Smooth muscle cell (in vitro differentiated cells): ENCODE measurements around the gene HOXD13. TPM values are rescaled to one million over a fixed set of nuclear protein-coding genes. Genes with fewer than 3 reads are reported as not detected.
A peak's percentile ranks its signal among the peaks of the same experiment; 100 is the strongest.

Experiments used
- DNase-seq: peaks from one replicate; lab custom pipeline; 2025; ENCODE audit not compliant: unreplicated experiment; lab: John Stamatoyannopoulos, UW
- H2AFZ ChIP-seq: fragments of 200-600 bp; sonication (generic); 2 replicates; pipeline ENCODE4 v1.6.0; 2016; ENCODE audit warnings: antibody characterized with exemption, low read depth, mild to moderate bottlenecking
- H3F3A ChIP-seq: fragments of 200-600 bp; sonication (generic); 2 replicates; pipeline ENCODE4 v1.6.0; 2017; ENCODE audit warnings: antibody characterized with exemption, low read depth
- H3K27ac ChIP-seq: fragments of 200-600 bp; sonication (generic); 2 replicates; pipeline ENCODE4 v1.5.1; 2016; ENCODE audit warnings: low read depth, mild to moderate bottlenecking
- H3K27me3 ChIP-seq: fragments of 200-600 bp; sonication (generic); 2 replicates; pipeline ENCODE4 v1.6.1; 2016; ENCODE audit warnings: low read depth, mild to moderate bottlenecking
- H3K36me3 ChIP-seq: fragments of 200-600 bp; sonication (generic); 2 replicates; pipeline ENCODE4 v1.5.1; 2016; ENCODE audit warnings: low read depth
- H3K4me1 ChIP-seq: fragments of 200-600 bp; sonication (generic); 2 replicates; pipeline ENCODE4 v1.5.1; 2016; ENCODE audit warnings: low read depth
- H3K4me2 ChIP-seq: fragments of 200-600 bp; sonication (generic); 2 replicates; pipeline ENCODE4 v1.6.0; 2016; ENCODE audit warnings: mild to moderate bottlenecking
- H3K4me3 ChIP-seq: fragments of 200-600 bp; sonication (generic); 2 replicates; pipeline ENCODE4 v1.5.1; 2016; ENCODE audit warnings: mild to moderate bottlenecking
- H3K79me2 ChIP-seq: fragments of 200-600 bp; sonication (generic); 2 replicates; pipeline ENCODE4 v1.6.0; 2016; ENCODE audit warnings: low read depth, mild to moderate bottlenecking
- H3K9ac ChIP-seq: fragments of 200-600 bp; sonication (generic); 2 replicates; pipeline ENCODE4 v1.6.0; 2016; ENCODE audit warnings: low read depth
- H3K9me3 ChIP-seq: fragments of 200-600 bp; sonication (generic); replicated peaks from 2 replicates; pipeline ENCODE4 v1.5.1; 2016; ENCODE audit warnings: low read depth
- H4K20me1 ChIP-seq: fragments of 200-600 bp; sonication (generic); 2 replicates; pipeline ENCODE4 v1.6.0; 2016; ENCODE audit warnings: low read depth
- CTCF ChIP-seq: fragments of 200-600 bp; sonication (generic); IDR thresholded peaks from 2 replicates; pipeline ENCODE4 v1.5.1; 2017; ENCODE audit warnings: borderline replicate concordance, mild to moderate bottlenecking, antibody characterized with exemption; ENCODE audit not compliant: insufficient read depth, poor library complexity, severe bottlenecking
- WGBS: methylation state at CpG from one replicate; pipeline ENCODE4 v1.1.7; 2016; ENCODE audit warnings: low lambda C conversion rate; 5-methylcytosine and 5-hydroxymethylcytosine counted together
- polyA plus RNA-seq: library from polyadenylated mRNA; unstranded; fragments of >200 nt; fragmentation: Nextera tagmentation; extraction: Ambion mirVana; gene quantifications from 2 replicates; pipeline ENCODE4 v1.2.1, GENCODE V29; 2016
- total RNA-seq: library from RNA; depleted of rRNA; stranded (reverse); fragments of >200 nt; gene quantifications from 2 replicates; pipeline ENCODE4 v1.2.3, GENCODE V29; 2014

HOXD13 gene
- total and polyA plus RNA-seq, 2 experiments from 2014 or later = 0.31 to 1.9 TPM

GRCh38 chr2:176093145-176093897, 800 bp downstream of the HOXD13 start:
- no peak for TF ChIP-seq CTCF
- Histone ChIP-seq H3K27ac (no peak overlapping the region), H3K36me3 (no peaks in the 10 kb centered on the region), H3K4me3 (peak overlapping the region; percentile 58), H3K4me2 (peak overlapping the region; percentile 80), H2AFZ (peak overlapping the region; percentile 14), H3K79me2 (no peaks in the 10 kb centered on the region), H3K4me1 (no peaks in the 10 kb centered on the region), H3K9ac (no peak overlapping the region), H3K27me3 (peaks cover 100% of the 10 kb centered on the region), H3K9me3 (no peaks in the 10 kb centered on the region), H3F3A (peaks cover 3% of the 10 kb centered on the region), H4K20me1 (no peaks in the 10 kb centered on the region)
- WGBS = 3% methylated on average over 48 of the region's 53 CpGs
- no peak for DNase-seq

GRCh38 chr2:176093898-176094249, 1.4 kb downstream of the HOXD13 start:
- Histone ChIP-seq H3K4me1 (no peaks in the 10 kb centered on the region), H3K27ac (no peak overlapping the region), H3K9me3 (no peaks in the 10 kb centered on the region), H3K4me3 (peak overlapping the region; percentile 58), H3K9ac (no peak overlapping the region), H3K27me3 (peaks cover 100% of the 10 kb centered on the region), H3K36me3 (no peaks in the 10 kb centered on the region), H3K79me2 (no peaks in the 10 kb centered on the region), H3F3A (peaks cover 3% of the 10 kb centered on the region), H2AFZ (no peak overlapping the region), H4K20me1 (no peaks in the 10 kb centered on the region), H3K4me2 (peak overlapping the region; percentile 80)
- TF ChIP-seq CTCF = no peak
- WGBS = 11% methylated on average over 8 of the region's 8 CpGs
- DNase-seq = no peak

- H3K27ac ChIP-seq = no peak overlapping the region
- WGBS = 12% methylated on average over 12 of the region's 12 CpGs
- H3K4me3 ChIP-seq = peak overlapping the region; percentile 58
Observed at GRCh38 chr2:176094349-176094748, 1.8 kb downstream of the HOXD13 start.

More at GRCh38 chr2:176094349-176094748, 1.8 kb downstream of the HOXD13 start:
- no peak for DNase-seq
- Histone ChIP-seq H4K20me1 (no peaks in the 10 kb centered on the region), H3K4me2 (no peak overlapping the region), H3K36me3 (no peaks in the 10 kb centered on the region), H3K9me3 (no peaks in the 10 kb centered on the region), H3K79me2 (no peaks in the 10 kb centered on the region), H3K4me1 (no peaks in the 10 kb centered on the region), H2AFZ (no peak overlapping the region), H3K27me3 (peaks cover 100% of the 10 kb centered on the region), H3K9ac (no peak overlapping the region), H3F3A (peaks cover 3% of the 10 kb centered on the region)
- TF ChIP-seq CTCF = no peak
